NCI-H1694 (cell line): Measurements from ENCODE around the gene KLHL6.

ENCODE experiments used
- DNase-seq: peaks from one replicate; lab custom pipeline; 2025; lab: John Stamatoyannopoulos, UW

Gene KLHL6

GRCh38 chr3:183566880-183567279 is 11.4 kb upstream of the KLHL6 start:
- no peak for DNase-seq

GRCh38 chr3:183564046-183564445 is 8.5 kb upstream of the KLHL6 start:
- no peak for DNase-seq

- DNase-seq: no peak
Observed at GRCh38 chr3:183563536-183563874, 8.0 kb upstream of the KLHL6 start.

GRCh38 chr3:183560607-183561006 is 5.1 kb upstream of the KLHL6 start:
- DNase-seq: no peak

GRCh38 chr3:183558495-183558894 is 3.0 kb upstream of the KLHL6 start:
- DNase-seq: no peak

GRCh38 chr3:183556722-183557121 is 1.2 kb upstream of the KLHL6 start:
- no peak for DNase-seq

GRCh38 chr3:183554377-183554776 is 1.1 kb downstream of the KLHL6 start:
- DNase-seq: no peak

- no peak for DNase-seq
Observed at GRCh38 chr3:183553334-183554026, 2.0 kb downstream of the KLHL6 start.

- no peak for DNase-seq
Observed at GRCh38 chr3:183551930-183552329, 3.6 kb downstream of the KLHL6 start.

GRCh38 chr3:183548262-183548769 is 7.2 kb downstream of the KLHL6 start:
- no peak for DNase-seq

GRCh38 chr3:183546625-183547024 is 8.9 kb downstream of the KLHL6 start:
- no peak for DNase-seq

- DNase-seq: no peak
Observed at GRCh38 chr3:183545708-183546107, 9.8 kb downstream of the KLHL6 start.

- DNase-seq: no peak
Observed at GRCh38 chr3:183542355-183542754, 13.2 kb downstream of the KLHL6 start.

GRCh38 chr3:183541738-183542137 is 13.8 kb downstream of the KLHL6 start:
- DNase-seq: no peak

- no peak for DNase-seq
Observed at GRCh38 chr3:183541235-183541655, 14.3 kb downstream of the KLHL6 start.

GRCh38 chr3:183540501-183541234 is 14.8 kb downstream of the KLHL6 start:
- DNase-seq: no peak

GRCh38 chr3:183539811-183540210 is 15.7 kb downstream of the KLHL6 start:
- DNase-seq: no peak

- no peak for DNase-seq
Observed at GRCh38 chr3:183538486-183538885, 17.0 kb downstream of the KLHL6 start.

GRCh38 chr3:183537295-183537730 is 18.2 kb downstream of the KLHL6 start:
- DNase-seq: no peak

GRCh38 chr3:183536238-183536880 is 19.1 kb downstream of the KLHL6 start:
- DNase-seq: no peak

- DNase-seq: no peak
Observed at GRCh38 chr3:183534249-183534648, 21.3 kb downstream of the KLHL6 start.

- DNase-seq: no peak
Observed at GRCh38 chr3:183533412-183534132, 21.9 kb downstream of the KLHL6 start.
